Mucosa of stomach (tissue), 1 donor: ENCODE data around the gene MSRB1.

Source experiments
- H3K27me3 ChIP-seq: one replicate; pipeline ENCODE4 v1.7.0; 2013; ENCODE audit warnings: mild to moderate bottlenecking, low read length; ENCODE audit not compliant: control insufficient read depth, insufficient read depth
- H3K36me3 ChIP-seq: one replicate; pipeline ENCODE4 v1.7.0; 2013; ENCODE audit warnings: low read length; ENCODE audit not compliant: control insufficient read depth, insufficient read depth
- H3K4me1 ChIP-seq: one replicate; pipeline ENCODE4 v1.7.0; 2013; ENCODE audit warnings: mild to moderate bottlenecking, low read length; ENCODE audit not compliant: control insufficient read depth, insufficient read depth
- H3K4me3 ChIP-seq: one replicate; pipeline ENCODE4 v1.7.0; 2013; ENCODE audit warnings: low read length
- H3K9ac ChIP-seq: one replicate; pipeline ENCODE4 v1.7.0; 2013; ENCODE audit warnings: mild to moderate bottlenecking, low read length, moderate library complexity
- H3K9me3 ChIP-seq: one replicate; pipeline ENCODE4 v1.7.0; 2013; ENCODE audit warnings: mild to moderate bottlenecking, low read length, moderate library complexity; ENCODE audit not compliant: control insufficient read depth
- donor health status: Pancreatic carcinoma.

Gene MSRB1

GRCh38 chr16:1983544-1984346 lies 40.7 kb upstream of the MSRB1 start, which contains the start of gene GFER:
Gene GFER (plus strand): TSS chr16:1984193. CDS start chr16:1984219, 26 bp downstream.
- peak within 1 kb of the TSS; percentile 82 for H3K9ac ChIP-seq
- no peaks in the 10 kb centered on the region for H3K36me3 ChIP-seq
- no peaks in the 10 kb centered on the region for H3K9me3 ChIP-seq
- H3K4me1 ChIP-seq, result peaks cover 63% of the 10 kb centered on the region
- peaks cover 37% of the 10 kb centered on the region for H3K27me3 ChIP-seq
- peak within 1 kb of the TSS; percentile 60 for H3K4me3 ChIP-seq

- H3K4me3 ChIP-seq, result peak overlapping the region; percentile 31
Measured at GRCh38 chr16:1982991-1983543, 40.1 kb upstream of the MSRB1 start.

GRCh38 chr16:1982013-1982433 lies 39.0 kb upstream of the MSRB1 start:
- Histone ChIP-seq H3K4me3 (no peak overlapping the region), H3K4me1 (peaks cover 72% of the 10 kb centered on the region), H3K36me3 (peaks cover 2% of the 10 kb centered on the region), H3K9me3 (no peaks in the 10 kb centered on the region), H3K9ac (no peak overlapping the region), H3K27me3 (peaks cover 28% of the 10 kb centered on the region)

More at GRCh38 chr16:1982991-1983543, 40.1 kb upstream of the MSRB1 start:
- peaks cover 31% of the 10 kb centered on the region for H3K27me3 ChIP-seq
- no peaks in the 10 kb centered on the region for H3K9me3 ChIP-seq
- no peaks in the 10 kb centered on the region for H3K36me3 ChIP-seq
- H3K9ac ChIP-seq, result peak overlapping the region; percentile 53
- peaks cover 69% of the 10 kb centered on the region for H3K4me1 ChIP-seq

- no peak within 1 kb of the TSS for H3K4me3 ChIP-seq
- peaks cover 28% of the 10 kb centered on the region for H3K27me3 ChIP-seq
- peaks cover 8% of the 10 kb centered on the region for H3K36me3 ChIP-seq
- H3K9me3 ChIP-seq, result no peaks in the 10 kb centered on the region
- no peak within 1 kb of the TSS for H3K9ac ChIP-seq
- peaks cover 72% of the 10 kb centered on the region for H3K4me1 ChIP-seq
Measured at GRCh38 chr16:1981398-1981836, 38.4 kb upstream of the MSRB1 start, which contains the start of gene NOXO1. Gene NOXO1 (minus strand): TSS chr16:1981469. CDS start chr16:1981179, 290 bp downstream.

- Histone ChIP-seq H3K9ac (no peak overlapping the region), H3K27me3 (peaks cover 24% of the 10 kb centered on the region), H3K4me1 (peaks cover 68% of the 10 kb centered on the region), H3K36me3 (peaks cover 9% of the 10 kb centered on the region), H3K9me3 (no peaks in the 10 kb centered on the region), H3K4me3 (no peak overlapping the region)
Measured at GRCh38 chr16:1980770-1981087, 37.7 kb upstream of the MSRB1 start.

GRCh38 chr16:1980030-1980769 lies 37.2 kb upstream of the MSRB1 start:
- Histone ChIP-seq H3K4me1 (peaks cover 62% of the 10 kb centered on the region), H3K36me3 (peaks cover 9% of the 10 kb centered on the region), H3K9ac (peak overlapping the region; percentile 70), H3K27me3 (peaks cover 24% of the 10 kb centered on the region), H3K4me3 (no peak overlapping the region), H3K9me3 (no peaks in the 10 kb centered on the region)

GRCh38 chr16:1979271-1980029 lies 36.5 kb upstream of the MSRB1 start:
- Histone ChIP-seq H3K9ac (peak overlapping the region; percentile 70), H3K36me3 (peaks cover 11% of the 10 kb centered on the region), H3K9me3 (no peaks in the 10 kb centered on the region), H3K27me3 (peaks cover 24% of the 10 kb centered on the region), H3K4me1 (peaks cover 55% of the 10 kb centered on the region), H3K4me3 (no peak overlapping the region)

- Histone ChIP-seq H3K9me3 (no peaks in the 10 kb centered on the region), H3K4me3 (no peak overlapping the region), H3K9ac (peak overlapping the region; percentile 70), H3K4me1 (peaks cover 53% of the 10 kb centered on the region), H3K27me3 (peaks cover 24% of the 10 kb centered on the region), H3K36me3 (peaks cover 14% of the 10 kb centered on the region)
Measured at GRCh38 chr16:1978476-1979120, 35.6 kb upstream of the MSRB1 start.

- no peak overlapping the region for H3K9ac ChIP-seq
- H3K9me3 ChIP-seq, result no peaks in the 10 kb centered on the region
- H3K4me3 ChIP-seq, result no peak overlapping the region
- H3K36me3 ChIP-seq, result peaks cover 14% of the 10 kb centered on the region
- peaks cover 21% of the 10 kb centered on the region for H3K27me3 ChIP-seq
- peaks cover 47% of the 10 kb centered on the region for H3K4me1 ChIP-seq
Measured at GRCh38 chr16:1977875-1978268, 34.9 kb upstream of the MSRB1 start.

GRCh38 chr16:1976951-1977874 lies 34.2 kb upstream of the MSRB1 start:
- H3K27me3 ChIP-seq, result peaks cover 21% of the 10 kb centered on the region
- peaks cover 47% of the 10 kb centered on the region for H3K4me1 ChIP-seq
- peaks cover 14% of the 10 kb centered on the region for H3K36me3 ChIP-seq
- no peak overlapping the region for H3K4me3 ChIP-seq
- no peak overlapping the region for H3K9ac ChIP-seq
- no peaks in the 10 kb centered on the region for H3K9me3 ChIP-seq
